Measurements from ENCODE around the gene DYNLL1.

DNA sequence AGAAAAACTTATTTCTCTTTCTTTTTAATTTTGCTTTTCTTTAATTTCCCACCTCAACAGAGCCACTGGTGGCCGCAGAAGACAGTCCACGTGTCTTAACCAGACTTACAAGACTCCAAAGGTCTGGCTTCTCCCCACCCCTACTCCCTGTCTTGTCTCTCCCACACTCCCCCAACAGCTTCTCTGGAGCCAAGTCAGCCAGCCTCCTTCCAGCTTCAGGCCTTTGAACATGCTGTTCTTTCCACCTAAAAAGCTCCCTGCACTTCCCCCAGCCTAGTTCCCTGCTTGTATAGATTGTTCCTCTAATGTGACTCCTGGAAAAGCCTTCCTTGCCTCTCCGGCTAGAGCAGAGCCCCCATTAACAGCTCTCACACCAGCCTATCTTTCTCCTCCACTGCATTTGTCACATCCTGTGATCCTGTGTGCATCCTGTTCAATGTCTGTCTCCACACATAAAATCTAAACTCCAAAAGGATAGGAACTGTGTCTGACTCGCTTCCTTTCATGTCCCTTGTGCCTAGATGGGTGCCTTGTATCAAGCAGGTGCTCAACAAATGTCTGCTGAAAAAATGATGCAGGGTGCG is 7.8 kb upstream of the DYNLL1 start:
- TF ChIP-seq, protein P1, sequence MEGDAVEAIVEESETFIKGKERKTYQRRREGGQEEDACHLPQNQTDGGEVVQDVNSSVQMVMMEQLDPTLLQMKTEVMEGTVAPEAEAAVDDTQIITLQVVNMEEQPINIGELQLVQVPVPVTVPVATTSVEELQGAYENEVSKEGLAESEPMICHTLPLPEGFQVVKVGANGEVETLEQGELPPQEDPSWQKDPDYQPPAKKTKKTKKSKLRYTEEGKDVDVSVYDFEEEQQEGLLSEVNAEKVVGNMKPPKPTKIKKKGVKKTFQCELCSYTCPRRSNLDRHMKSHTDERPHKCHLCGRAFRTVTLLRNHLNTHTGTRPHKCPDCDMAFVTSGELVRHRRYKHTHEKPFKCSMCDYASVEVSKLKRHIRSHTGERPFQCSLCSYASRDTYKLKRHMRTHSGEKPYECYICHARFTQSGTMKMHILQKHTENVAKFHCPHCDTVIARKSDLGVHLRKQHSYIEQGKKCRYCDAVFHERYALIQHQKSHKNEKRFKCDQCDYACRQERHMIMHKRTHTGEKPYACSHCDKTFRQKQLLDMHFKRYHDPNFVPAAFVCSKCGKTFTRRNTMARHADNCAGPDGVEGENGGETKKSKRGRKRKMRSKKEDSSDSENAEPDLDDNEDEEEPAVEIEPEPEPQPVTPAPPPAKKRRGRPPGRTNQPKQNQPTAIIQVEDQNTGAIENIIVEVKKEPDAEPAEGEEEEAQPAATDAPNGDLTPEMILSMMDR (conservative IDR thresholded peaks at IDR 0.05; ENCODE audit: low read depth, low read length): no peak
- no peak for TF ChIP-seq EZH2 (IDR thresholded peaks at IDR 0.05; ENCODE audit: borderline replicate concordance, low read depth, low read length, poor library complexity, severe bottlenecking)
